Measurements from ENCODE around the gene CDK14.
A peak's percentile ranks its signal among the peaks of the same experiment; 100 is the strongest.

The CDK14 gene

GRCh38 chr7:90982228-90982627, 386.1 kb downstream of the CDK14 start:
- peaks cover 27 to 41% (median 32%) of the 10 kb centered on the region in 11 experiments for H3K9me3 ChIP-seq (replicated peaks in 1 of 11)
- H4K20me1 ChIP-seq = no peaks in the 10 kb centered on the region
- no peak overlapping the region for H3K4me2 ChIP-seq
- no peaks in the 10 kb centered on the region for H3K27me3 ChIP-seq
- H3K4me3 ChIP-seq = no peak overlapping the region
- H3K4me1 ChIP-seq = no peaks in the 10 kb centered on the region
- H3K27ac ChIP-seq = no peak overlapping the region
- H3K9ac ChIP-seq = no peak overlapping the region
- H3K36me3 ChIP-seq = peaks cover 10 to 67% (median 35%) of the 10 kb centered on the region in 11 experiments; a peak in 21 of 22 replicates
- TF ChIP-seq Cebpa-rat (IDR thresholded peaks at IDR 0.05) = no peak

- Histone ChIP-seq H3K36me3 (peaks cover 4 to 66% (median 33%) of the 10 kb centered on the region in 11 experiments; a peak in 19 of 22 replicates), H3K4me3 (no peak overlapping the region), H3K9ac (no peak overlapping the region), H3K9me3 (replicated peaks in 1 of 11) (peaks cover 18 to 32% (median 22%) of the 10 kb centered on the region in 11 experiments), H3K27me3 (no peaks in the 10 kb centered on the region), H4K20me1 (no peaks in the 10 kb centered on the region), H3K4me1 (no peaks in the 10 kb centered on the region), H3K27ac (no peak overlapping the region), H3K4me2 (no peak overlapping the region)
- TF ChIP-seq Cebpa-rat (IDR thresholded peaks at IDR 0.05) = no peak
These were observed 388.6 kb downstream of the CDK14 start for GRCh38 chr7:90984692-90985091.

- H3K27me3 ChIP-seq = no peaks in the 10 kb centered on the region
- H3K4me3 ChIP-seq = no peak overlapping the region
- H3K9ac ChIP-seq = no peak overlapping the region
- H3K27ac ChIP-seq = no peak overlapping the region
- peaks cover 0 to under 1% (median 0%) of the 10 kb centered on the region in 11 experiments; a peak in 1 of 22 replicates for H3K9me3 ChIP-seq (replicated peaks in 1 of 11)
- no peak for TF ChIP-seq Cebpa-rat (IDR thresholded peaks at IDR 0.05)
- peaks cover 0 to 54% (median 20%) of the 10 kb centered on the region in 11 experiments; a peak in 14 of 22 replicates for H3K36me3 ChIP-seq
- no peaks in the 10 kb centered on the region for H4K20me1 ChIP-seq
- H3K4me1 ChIP-seq = no peaks in the 10 kb centered on the region; a peak in 1 of 20 replicates
- no peak overlapping the region for H3K4me2 ChIP-seq
These were observed 392.4 kb downstream of the CDK14 start for GRCh38 chr7:90988516-90988915.

GRCh38 chr7:90988996-90989765, 393.1 kb downstream of the CDK14 start:
- H3K4me3 ChIP-seq = no peak overlapping the region
- no peak overlapping the region for H3K4me2 ChIP-seq
- no peak overlapping the region for H3K9ac ChIP-seq
- peaks cover 0 to 51% (median 13%) of the 10 kb centered on the region in 11 experiments; a peak in 14 of 22 replicates for H3K36me3 ChIP-seq
- H3K27me3 ChIP-seq = no peaks in the 10 kb centered on the region
- no peak overlapping the region for H3K27ac ChIP-seq
- H3K4me1 ChIP-seq = peaks cover 0 to 4% (median 1%) of the 10 kb centered on the region in 10 experiments; a peak in 7 of 20 replicates
- TF ChIP-seq Cebpa-rat (IDR thresholded peaks at IDR 0.05) = no peak
- no peaks in the 10 kb centered on the region for H3K9me3 ChIP-seq (replicated peaks in 1 of 11)
- no peaks in the 10 kb centered on the region for H4K20me1 ChIP-seq

- Histone ChIP-seq H3K9me3 (replicated peaks in 1 of 11) (no peaks in the 10 kb centered on the region), H3K4me1 (peaks cover 0 to 15% (median 1%) of the 10 kb centered on the region in 10 experiments; a peak in 7 of 20 replicates), H3K4me3 (no peak overlapping the region), H3K9ac (no peak overlapping the region), H3K4me2 (peak overlapping the region in 3 of 11 experiments; percentile 35 to 62 (median 59); a peak in 5 of 22 replicates), H3K36me3 (peaks cover 0 to 41% (median 13%) of the 10 kb centered on the region in 11 experiments; a peak in 10 of 22 replicates), H3K27ac (peak overlapping the region in 3 of 11 experiments; percentile 9 to 56 (median 50); a peak in 4 of 22 replicates), H3K27me3 (no peaks in the 10 kb centered on the region), H4K20me1 (no peaks in the 10 kb centered on the region)
- TF ChIP-seq Cebpa-rat (IDR thresholded peaks at IDR 0.05) = no peak
These were observed 398.0 kb downstream of the CDK14 start for GRCh38 chr7:90994121-90994520.

GRCh38 chr7:90994601-90995000, 398.5 kb downstream of the CDK14 start:
- Histone ChIP-seq H3K27ac (peak overlapping the region in 2 of 11 experiments; percentile 50 to 56; a peak in 4 of 22 replicates), H3K9me3 (replicated peaks in 1 of 11) (no peaks in the 10 kb centered on the region), H4K20me1 (no peaks in the 10 kb centered on the region), H3K36me3 (peaks cover 0 to 36% (median 9%) of the 10 kb centered on the region in 11 experiments; a peak in 8 of 22 replicates), H3K9ac (no peak overlapping the region), H3K4me1 (peaks cover 0 to 15% (median 1%) of the 10 kb centered on the region in 10 experiments; a peak in 7 of 20 replicates), H3K4me3 (no peak overlapping the region), H3K27me3 (no peaks in the 10 kb centered on the region), H3K4me2 (peak overlapping the region in 3 of 11 experiments; percentile 35 to 62 (median 59); a peak in 4 of 22 replicates)
- TF ChIP-seq Cebpa-rat (IDR thresholded peaks at IDR 0.05) = no peak

- Histone ChIP-seq H3K4me1 (peaks cover 0 to 15% (median 1%) of the 10 kb centered on the region in 10 experiments; a peak in 7 of 20 replicates), H3K4me2 (no peak overlapping the region), H3K36me3 (peaks cover 0 to 32% (median 6%) of the 10 kb centered on the region in 11 experiments; a peak in 8 of 22 replicates), H3K4me3 (no peak overlapping the region), H3K9me3 (replicated peaks in 1 of 11) (no peaks in the 10 kb centered on the region), H4K20me1 (no peaks in the 10 kb centered on the region), H3K27me3 (no peaks in the 10 kb centered on the region), H3K9ac (no peak overlapping the region), H3K27ac (no peak overlapping the region)
- no peak for TF ChIP-seq Cebpa-rat (IDR thresholded peaks at IDR 0.05)
These were observed 399.9 kb downstream of the CDK14 start for GRCh38 chr7:90995996-90996395.

- H3K9ac ChIP-seq = no peak overlapping the region
These were observed 404.2 kb downstream of the CDK14 start for GRCh38 chr7:90999989-91000979.

More at GRCh38 chr7:90999989-91000979, 404.2 kb downstream of the CDK14 start:
- peaks cover 0 to 17% (median 5%) of the 10 kb centered on the region in 11 experiments; a peak in 13 of 22 replicates for H3K36me3 ChIP-seq
- H3K4me2 ChIP-seq = no peak overlapping the region
- no peak overlapping the region for H3K27ac ChIP-seq
- no peaks in the 10 kb centered on the region for H3K4me1 ChIP-seq
- H3K9me3 ChIP-seq (replicated peaks in 1 of 11) = no peaks in the 10 kb centered on the region
- H3K27me3 ChIP-seq = no peaks in the 10 kb centered on the region
- no peaks in the 10 kb centered on the region for H4K20me1 ChIP-seq
- no peak for TF ChIP-seq Cebpa-rat (IDR thresholded peaks at IDR 0.05)
- H3K4me3 ChIP-seq = no peak overlapping the region

Measured in BLaER1 treated with 17β-estradiol and CSF1 and Interleukin-3, amounts not matched to agents 10 nM and 100 nM (cell line).